Testis (tissue), 2 donors: Measurements from ENCODE around the gene SATB1.

Experiments used
- CTCF ChIP-seq, 3 experiments: fragments of 450-650 bp in 2 of 3; fragments of 200-600 bp in 1 of 3; sonication (generic) in 1 of 3; IDR thresholded peaks; one replicate each; pipeline ENCODE4 v1.5.1; 2016 to 2019; ENCODE audit warnings: antibody characterized with exemption in 3 of 3, mild to moderate bottlenecking in 2 of 3, moderate library complexity in 1 of 3
- POLR2A ChIP-seq: fragments of 450-650 bp; IDR thresholded peaks from one replicate; pipeline ENCODE4 v1.6.1; 2017; ENCODE audit warnings: antibody characterized with exemption, mild to moderate bottlenecking, moderate library complexity

GRCh38 chr3:18307529-18307928, 117.6 kb downstream of the SATB1 start:
- TF ChIP-seq CTCF (IDR thresholded peaks at IDR 0.05) (no peak), POLR2A (no peak)
